NCI-H1048 (cell line): Measurements from ENCODE around the gene CXADR.
"Not testable (repeated sequence)": the region's sequence is repeated elsewhere in the genome, so short reads cannot be mapped to it uniquely, and the experiment has no call there.

Source experiments
- DNase-seq: peaks from one replicate; lab custom pipeline; 2025; lab: John Stamatoyannopoulos, UW

The CXADR gene

GRCh38 chr21:17512253-17513213 is at the start of gene CXADR:
Gene CXADR, plus strand, starts transcription at chr21:17513043. Its CDS starts 87 bp downstream, at chr21:17513130.
- peak; percentile 80 for DNase-seq

- no peak for DNase-seq
Observed at GRCh38 chr21:17466166-17466565, 46.7 kb upstream of the CXADR start.

DNA sequence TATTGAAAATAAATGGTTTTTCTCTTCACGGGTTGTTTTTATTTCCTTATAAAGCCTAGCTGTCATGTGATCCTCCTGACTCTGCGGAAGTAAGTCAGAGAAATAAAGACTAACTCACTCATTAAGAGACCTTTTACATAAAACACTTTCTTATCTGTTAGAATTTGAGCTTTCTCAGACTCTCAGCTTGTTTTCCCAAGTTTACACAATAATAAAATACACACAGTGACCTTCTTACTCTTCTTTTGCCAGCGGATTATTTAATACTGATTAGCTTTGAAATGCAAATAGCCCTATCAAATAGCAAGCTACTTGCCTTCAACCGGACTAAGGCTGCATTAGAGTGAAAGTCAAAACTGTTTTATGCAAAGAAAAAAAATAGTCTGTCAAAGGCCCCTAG is 45.5 kb upstream of the CXADR start:
- DNase-seq: no peak

- DNase-seq: no peak
Observed at GRCh38 chr21:17467829-17468228, 45.0 kb upstream of the CXADR start.

GRCh38 chr21:17468698-17469097 is 44.1 kb upstream of the CXADR start:
- DNase-seq: no peak

DNA sequence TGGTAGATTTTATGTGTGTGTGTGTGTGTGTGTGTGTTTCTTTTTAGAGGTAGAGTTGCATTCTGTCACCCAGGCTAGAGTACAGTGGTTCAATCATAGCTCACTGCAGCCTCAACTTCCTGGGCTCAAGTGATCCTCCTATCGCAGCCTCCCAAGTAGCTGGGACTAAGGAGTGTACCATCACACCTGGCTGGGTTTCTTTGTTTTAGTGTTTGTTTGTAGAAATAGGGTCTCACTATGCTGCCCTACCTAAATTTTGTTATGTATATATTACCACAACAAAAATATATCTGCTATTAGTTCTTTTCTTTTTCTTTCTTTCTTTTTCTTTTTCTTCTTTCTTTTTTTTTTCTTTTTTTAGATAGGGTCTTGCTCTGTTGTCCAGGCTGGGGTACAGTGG is 43.1 kb upstream of the CXADR start:
- no peak for DNase-seq

DNA sequence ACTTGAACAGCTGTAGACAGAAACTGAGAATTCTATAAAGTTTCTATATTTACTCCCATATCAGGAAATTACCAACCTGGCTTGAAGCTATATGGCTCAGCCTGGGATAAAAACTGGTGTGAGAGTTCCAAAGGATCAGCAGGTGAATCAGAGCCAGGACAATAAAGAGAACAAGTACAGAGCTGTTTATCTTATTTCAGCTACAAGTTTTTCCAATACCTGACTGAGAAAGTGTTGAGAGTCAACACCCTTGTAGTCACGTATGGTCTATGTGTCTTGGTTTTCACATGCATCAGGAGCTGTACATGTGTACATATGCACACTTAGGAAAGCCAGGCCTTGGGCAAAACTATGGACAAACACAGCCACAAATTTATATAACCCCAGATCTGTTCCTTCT is 40.7 kb upstream of the CXADR start:
- no peak for DNase-seq

- no peak for DNase-seq
Observed at GRCh38 chr21:17472592-17473271, 40.1 kb upstream of the CXADR start.

DNA sequence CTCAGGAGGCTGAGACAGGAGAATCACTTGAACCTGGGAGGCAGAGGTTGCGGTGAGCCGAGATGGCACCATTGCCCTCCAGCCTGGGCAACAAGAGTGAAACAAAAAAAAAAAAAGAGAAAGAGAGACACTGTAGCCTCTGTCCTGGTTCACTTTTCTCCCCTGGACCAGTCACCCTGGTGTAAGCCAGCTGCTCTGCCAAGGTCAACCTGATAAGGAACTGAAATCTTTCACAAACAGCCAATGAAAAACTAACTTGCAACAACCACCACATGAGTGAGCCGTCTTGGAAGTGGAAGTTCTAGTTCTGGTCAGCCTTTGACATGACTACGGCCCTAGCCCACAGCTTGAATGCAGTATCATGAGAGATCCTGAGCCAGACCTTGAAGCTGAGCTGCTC is 36.8 kb upstream of the CXADR start:
- no peak for DNase-seq

GRCh38 chr21:17478156-17478555 is 34.7 kb upstream of the CXADR start:
- not testable (repeated sequence) for DNase-seq

DNA sequence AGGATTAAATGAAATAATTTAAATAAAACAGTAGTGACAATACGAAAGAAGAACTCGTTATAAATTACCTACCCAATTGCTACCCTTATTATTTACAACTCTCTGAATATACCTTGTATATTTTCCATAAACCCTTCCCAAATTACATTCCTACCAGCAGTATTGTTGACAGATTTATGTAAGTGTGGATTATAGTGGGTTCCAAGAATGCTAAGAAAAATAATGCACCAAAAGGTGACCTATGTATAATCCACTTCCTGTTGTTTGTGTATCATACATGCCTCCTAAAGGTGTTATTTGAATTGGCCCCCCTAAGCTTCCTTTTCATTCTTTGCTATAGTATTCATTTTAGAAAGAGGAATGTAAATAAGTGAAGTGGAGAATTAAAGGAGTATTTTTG is 33.2 kb upstream of the CXADR start:
- DNase-seq: no peak

DNA sequence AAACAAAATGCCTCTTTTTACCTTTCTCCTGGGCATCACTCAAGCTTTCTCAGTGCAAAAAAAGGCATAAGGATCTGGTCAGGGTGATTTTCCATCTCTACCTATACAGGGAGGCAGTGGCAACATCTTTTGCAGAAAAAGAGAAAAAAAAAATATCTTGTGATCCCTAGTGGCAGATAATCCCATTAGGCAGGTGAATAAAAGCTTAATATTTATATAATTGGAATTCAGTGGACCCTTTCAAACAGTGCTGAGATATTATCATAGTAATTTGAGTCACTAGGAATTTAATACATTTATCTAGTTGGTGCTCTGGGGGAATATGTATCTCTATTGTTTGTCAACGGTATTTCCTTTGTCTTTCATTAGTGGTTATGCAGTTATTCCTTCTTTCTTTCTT is 29.9 kb upstream of the CXADR start:
- DNase-seq: no peak

DNA sequence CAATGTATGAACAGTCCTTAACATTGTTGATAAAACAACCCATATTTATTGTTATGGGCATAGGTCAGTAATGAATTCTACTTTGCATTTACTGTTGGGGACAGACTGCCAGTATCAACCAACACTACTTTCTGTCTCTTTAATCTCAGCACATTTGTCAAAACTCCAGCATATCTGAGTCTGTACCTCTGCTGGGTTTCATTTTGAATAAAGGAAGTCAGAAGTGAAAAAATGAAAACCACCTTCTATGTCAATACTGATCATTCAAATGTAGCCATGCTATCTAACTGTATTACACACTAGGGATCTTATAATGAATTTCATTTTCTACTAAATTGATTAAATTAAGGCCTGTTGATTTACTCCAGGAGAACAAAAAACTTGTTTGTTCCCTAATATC is 24.2 kb upstream of the CXADR start:
- DNase-seq: no peak

DNA sequence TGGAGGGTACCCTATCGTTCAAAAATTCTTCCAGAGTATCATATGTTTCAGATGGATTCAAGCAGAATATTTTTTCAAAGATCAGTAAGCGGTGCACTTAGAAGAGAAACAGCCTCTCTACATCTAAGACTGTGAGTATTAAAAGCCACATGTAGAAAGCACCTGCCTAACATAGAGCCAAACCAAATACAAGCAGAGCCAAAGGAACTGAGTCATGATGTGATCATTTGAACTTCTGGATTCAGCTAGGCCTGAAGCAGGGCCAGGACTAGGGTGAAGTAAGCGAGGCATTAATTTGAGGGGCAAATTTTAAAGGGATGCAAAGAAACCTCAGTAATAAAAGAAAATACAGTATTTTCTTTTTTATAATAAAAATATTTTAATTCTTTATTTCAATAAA is 23.3 kb upstream of the CXADR start:
- not testable (repeated sequence) for DNase-seq

GRCh38 chr21:17491716-17492414 is 21.0 kb upstream of the CXADR start:
- DNase-seq: no peak

DNA sequence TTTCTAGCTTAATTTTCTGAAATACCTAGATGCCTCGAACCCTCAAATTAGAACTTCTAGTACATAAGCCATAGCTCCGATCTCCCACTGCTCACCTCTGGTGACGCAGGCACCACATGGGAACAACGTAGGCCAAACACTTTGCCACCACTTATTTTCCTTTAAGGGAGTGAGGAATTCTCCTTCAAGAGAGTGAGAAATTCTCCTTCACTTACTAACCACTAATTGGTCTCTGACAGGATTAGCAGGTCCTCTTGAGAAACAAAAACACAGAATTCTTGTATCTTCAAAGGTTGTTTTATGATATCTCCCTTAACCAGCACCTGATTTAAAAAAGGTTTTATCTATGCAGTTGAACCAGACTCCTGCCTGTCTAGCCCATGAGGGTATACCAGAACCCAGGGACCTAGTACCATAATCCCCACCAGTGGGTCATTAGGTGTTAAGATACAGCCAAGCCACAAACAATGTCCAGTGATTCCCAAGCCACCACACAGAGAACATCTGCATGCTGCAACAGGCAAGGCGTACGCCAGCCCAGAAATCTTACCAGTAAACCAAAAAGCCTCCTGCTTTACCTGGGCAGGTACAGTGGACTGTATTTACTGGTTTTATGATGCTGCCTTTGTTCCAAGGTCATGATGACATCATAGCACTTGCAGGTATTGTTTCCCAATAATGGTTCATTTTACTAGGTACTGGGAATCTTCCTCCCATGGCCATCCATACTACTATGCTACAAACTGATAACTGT is 20.3 kb upstream of the CXADR start:
- DNase-seq: no peak

DNA sequence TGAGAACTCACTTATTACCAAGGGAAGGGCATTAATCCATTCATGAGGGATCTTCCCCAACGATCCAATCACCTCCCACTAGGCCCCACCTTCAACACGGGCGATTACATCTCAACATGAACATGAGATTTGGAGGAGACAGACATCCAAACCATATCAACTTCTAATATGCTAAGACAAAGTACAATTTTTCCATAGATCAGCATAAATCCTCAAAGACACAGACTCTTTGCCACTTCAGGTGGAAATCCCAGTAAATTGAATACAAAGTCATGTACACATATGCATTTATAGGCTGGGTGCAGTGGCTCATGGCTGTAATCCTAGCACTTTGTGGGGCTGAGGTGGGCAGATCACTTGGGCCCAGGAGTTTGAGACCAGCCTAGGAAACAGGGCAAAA is 18.8 kb upstream of the CXADR start:
- DNase-seq: no peak

GRCh38 chr21:17495680-17496079 is 17.2 kb upstream of the CXADR start:
- DNase-seq: no peak

DNA sequence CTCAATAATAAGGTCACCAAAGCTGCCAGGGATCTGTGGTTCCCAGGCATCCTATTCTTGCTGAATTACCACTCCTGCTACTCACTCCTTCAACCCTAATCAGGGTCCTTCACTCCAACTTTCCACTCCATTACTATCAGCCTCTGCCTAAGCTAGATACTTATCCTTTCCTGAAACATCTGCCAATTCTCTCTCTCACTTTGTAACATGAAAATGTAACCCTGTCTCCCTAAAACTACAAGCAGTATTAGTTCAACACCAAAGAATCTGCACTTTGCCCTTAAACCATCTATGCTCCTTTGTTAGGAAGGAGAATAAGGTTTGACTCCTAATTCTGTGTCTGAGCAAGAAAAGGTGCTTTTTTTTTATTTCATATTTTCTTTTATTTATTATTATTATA is 15.5 kb upstream of the CXADR start:
- no peak for DNase-seq

- no peak for DNase-seq
Observed at GRCh38 chr21:17498586-17498985, 14.3 kb upstream of the CXADR start.

- DNase-seq: peak; percentile 32
Observed at GRCh38 chr21:17501107-17502006, 11.5 kb upstream of the CXADR start.
